H9 (cell line): Measurements from ENCODE around the gene DNAH12. TPM values are rescaled to one million over a fixed set of nuclear protein-coding genes. Genes with fewer than 3 reads are reported as not detected.

Experiments
- DNase-seq: peaks from one replicate; pipeline ENCODE4 v3.0.0-alpha.2; 2017
- H2AFZ ChIP-seq: one replicate; pipeline ENCODE4 v1.6.1; 2013; ENCODE audit warnings: mild to moderate bottlenecking, low read length, control low read depth, moderate library complexity
- H2AK5ac ChIP-seq: 2 replicates; pipeline ENCODE4 v1.6.1; 2013; ENCODE audit warnings: low read length, control low read depth, mixed read lengths; ENCODE audit not compliant: insufficient read length
- H2BK120ac ChIP-seq: one replicate; pipeline ENCODE4 v1.6.1; 2013; ENCODE audit warnings: low read depth, mild to moderate bottlenecking, low read length, control low read depth, inconsistent platforms; ENCODE audit not compliant: poor library complexity, severe bottlenecking
- H2BK12ac ChIP-seq: 2 replicates; pipeline ENCODE4 v1.6.1; 2013; ENCODE audit warnings: low read length, control low read depth, mixed read lengths, low read depth; ENCODE audit not compliant: insufficient read length
- H2BK15ac ChIP-seq: 2 replicates; pipeline ENCODE4 v1.6.1; 2013; ENCODE audit warnings: low read depth, low read length, control low read depth
- H2BK20ac ChIP-seq: one replicate; pipeline ENCODE4 v1.6.1; 2013; ENCODE audit warnings: low read depth, mild to moderate bottlenecking, low read length, control low read depth, inconsistent platforms; ENCODE audit not compliant: poor library complexity, severe bottlenecking
- H2BK5ac ChIP-seq: 2 replicates; pipeline ENCODE4 v1.6.1; 2013; ENCODE audit warnings: low read length, control low read depth, mixed read lengths; ENCODE audit not compliant: insufficient read length
- H3K14ac ChIP-seq: 2 replicates; pipeline ENCODE4 v1.6.1; 2013; ENCODE audit warnings: low read length, control low read depth; ENCODE audit not compliant: insufficient read depth
- H3K18ac ChIP-seq: 2 replicates; pipeline ENCODE4 v1.6.1; 2013; ENCODE audit warnings: low read depth, mild to moderate bottlenecking, mixed read lengths, low read length, control low read depth; ENCODE audit not compliant: insufficient read length
- H3K23ac ChIP-seq: 2 replicates; pipeline ENCODE4 v1.6.1; 2013; ENCODE audit warnings: low read length, control low read depth, mixed read lengths, low read depth; ENCODE audit not compliant: insufficient read length
- H3K23me2 ChIP-seq: 2 replicates; pipeline ENCODE4 v1.6.1; 2013; ENCODE audit warnings: low read depth, mild to moderate bottlenecking, mixed read lengths, low read length, control low read depth; ENCODE audit not compliant: insufficient read length, poor library complexity, severe bottlenecking
- H3K27ac ChIP-seq: 2 replicates; pipeline ENCODE4 v1.5.1; 2013; ENCODE audit warnings: low read length, control low read depth, mixed read lengths, low read depth; ENCODE audit not compliant: insufficient read length
- H3K27me3 ChIP-seq: 2 replicates; pipeline ENCODE4 v1.6.1; 2013; ENCODE audit warnings: low read length, control low read depth, inconsistent platforms; ENCODE audit not compliant: insufficient read depth
- H3K4ac ChIP-seq: 2 replicates; pipeline ENCODE4 v1.6.1; 2013; ENCODE audit warnings: low read depth, mild to moderate bottlenecking, control low read depth, inconsistent platforms, low read length, moderate library complexity
- H3K4me1 ChIP-seq: 2 replicates; pipeline ENCODE4 v1.6.1; 2013; ENCODE audit warnings: low read length, control low read depth, inconsistent platforms; ENCODE audit not compliant: insufficient read depth
- H3K4me2 ChIP-seq: 2 replicates; pipeline ENCODE4 v1.6.1; 2013; ENCODE audit warnings: low read length, control low read depth, mixed read lengths; ENCODE audit not compliant: insufficient read length, insufficient read depth
- H3K56ac ChIP-seq: 2 replicates; pipeline ENCODE4 v1.6.1; 2013; ENCODE audit warnings: low read depth, mild to moderate bottlenecking, mixed read lengths, low read length, control low read depth; ENCODE audit not compliant: insufficient read length
- H3K79me1 ChIP-seq: 2 replicates; pipeline ENCODE4 v1.6.1; 2013; ENCODE audit warnings: low read depth, mild to moderate bottlenecking, moderate library complexity, low read length, control low read depth, inconsistent platforms; ENCODE audit not compliant: insufficient read depth, poor library complexity, severe bottlenecking
- H3K79me2 ChIP-seq: 2 replicates; pipeline ENCODE4 v1.6.1; 2013; ENCODE audit warnings: low read length, control low read depth, inconsistent platforms; ENCODE audit not compliant: insufficient read depth
- H3K9ac ChIP-seq: 2 replicates; pipeline ENCODE4 v1.6.1; 2013; ENCODE audit warnings: low read length, control low read depth, mixed read lengths; ENCODE audit not compliant: insufficient read length; ENCODE audit errors: extremely low read depth
- H3K9me3 ChIP-seq: one replicate; pipeline ENCODE4 v1.6.1; 2013; ENCODE audit warnings: low read depth, low read length, inconsistent platforms; ENCODE audit not compliant: control insufficient read depth
- H3T11ph ChIP-seq: one replicate; pipeline ENCODE4 v1.6.1; 2013; ENCODE audit warnings: mild to moderate bottlenecking, low read length, control low read depth, inconsistent platforms
- H4K20me1 ChIP-seq: one replicate; pipeline ENCODE4 v1.6.1; 2013; ENCODE audit not compliant: control insufficient read depth, insufficient read length, insufficient read depth
- H4K5ac ChIP-seq: 2 replicates; pipeline ENCODE4 v1.6.1; 2013; ENCODE audit warnings: low read depth, mild to moderate bottlenecking, mixed read lengths, low read length, control low read depth; ENCODE audit not compliant: insufficient read length
- H4K8ac ChIP-seq: replicated peaks from 2 replicates; pipeline ENCODE4 v1.6.1; 2013; ENCODE audit warnings: low read length, control low read depth, mixed read lengths, low read depth; ENCODE audit not compliant: insufficient read length
- H4K91ac ChIP-seq: 2 replicates; pipeline ENCODE4 v1.6.1; 2013; ENCODE audit warnings: low read depth, mild to moderate bottlenecking, moderate library complexity, mixed read lengths, low read length, control low read depth; ENCODE audit not compliant: insufficient read length
- H3K27ac Mint-ChIP-seq, 3 experiments: 2 replicates in 2 of 3; 3 replicates in 1 of 3; pipeline ENCODE4 v1.8.0; 2020 to 2021; ENCODE audit warnings: mixed read lengths in 3 of 3, mild to moderate bottlenecking in 1 of 3, moderate library complexity in 1 of 3
- H3K27me3 Mint-ChIP-seq: 2 replicates; pipeline ENCODE4 v1.8.0; 2021; ENCODE audit warnings: low read depth, mild to moderate bottlenecking, moderate library complexity, mixed read lengths
- H3K36me3 Mint-ChIP-seq, 3 experiments: 2 replicates in 2 of 3; 3 replicates in 1 of 3; pipeline ENCODE4 v1.8.0; 2020 to 2021; ENCODE audit warnings: low read depth in 3 of 3, mixed read lengths in 3 of 3; ENCODE audit not compliant: insufficient read depth in 1 of 3
- H3K4me1 Mint-ChIP-seq, 2 experiments: 2 replicates each; pipeline ENCODE4 v1.8.0; 2020; ENCODE audit warnings: mixed read lengths in 2 of 2
- H3K4me3 Mint-ChIP-seq, 2 experiments: 2 replicates in 1 of 2; 3 replicates in 1 of 2; pipeline ENCODE4 v1.8.0; 2020 to 2021; ENCODE audit warnings: mild to moderate bottlenecking in 2 of 2, mixed read lengths in 2 of 2, moderate library complexity in 1 of 2
- H3K9me3 Mint-ChIP-seq, 2 experiments: 2 replicates in 1 of 2; 3 replicates in 1 of 2; pipeline ENCODE4 v1.8.0; 2020; ENCODE audit warnings: mild to moderate bottlenecking in 2 of 2, mixed read lengths in 2 of 2, moderate library complexity in 1 of 2
- CTCF ChIP-seq: fragments of 200-600 bp; sonication (generic); conservative IDR thresholded peaks from 3 replicates; pipeline ENCODE4 v1.8.0; 2021; ENCODE audit warnings: antibody characterized with exemption, mild to moderate bottlenecking
- WGBS: extraction: QIAGEN DNeasy Blood & Tissue Kit; methylation state at CpG from one replicate; pipeline ENCODE4 v1.1.7; 2013; ENCODE audit warnings: missing lambda C conversion rate, low lambda C conversion rate, mixed read lengths; ENCODE audit not compliant: insufficient read length; ENCODE audit errors: extremely low coverage; 5-methylcytosine and 5-hydroxymethylcytosine counted together
- total RNA-seq: library from RNA; stranded (reverse); gene quantifications from 2 replicates; pipeline ENCODE4 v1.2.1, GENCODE V29; 2021

DNAH12 gene
- total RNA-seq, 1 experiment from 2014 or later, result not detected

GRCh38 chr3:57252404-57252803, 291.7 kb downstream of the DNAH12 start:
- H3K36me3 Mint-ChIP-seq, result peaks cover 5 to 28% (median 24%) of the 10 kb centered on the region in 3 experiments; a peak in 6 of 7 replicates

More at GRCh38 chr3:57252404-57252803, 291.7 kb downstream of the DNAH12 start:
- Histone ChIP-seq H3K4ac (no peak overlapping the region), H3K27me3 (no peaks in the 10 kb centered on the region), H3K14ac (no peak overlapping the region), H3K56ac (no peak overlapping the region), H4K91ac (no peak overlapping the region), H2BK20ac (no peak overlapping the region), H4K20me1 (no peaks in the 10 kb centered on the region), H2AK5ac (no peak overlapping the region), H3K79me2 (no peaks in the 10 kb centered on the region), H3T11ph (no peak overlapping the region), H2BK12ac (no peak overlapping the region), H2BK120ac (no peak overlapping the region), H2BK15ac (no peak overlapping the region), H3K4me2 (no peak overlapping the region), H3K18ac (no peak overlapping the region), H3K4me1 (no peaks in the 10 kb centered on the region), H3K9ac (no peak overlapping the region), H3K9me3 (no peaks in the 10 kb centered on the region), H4K5ac (no peak overlapping the region), H4K8ac (no peak overlapping the region), H3K23ac (no peak overlapping the region), H3K23me2 (no peaks in the 10 kb centered on the region), H3K79me1 (no peaks in the 10 kb centered on the region), H2AFZ (no peak overlapping the region), H3K27ac (no peak overlapping the region), H2BK5ac (no peak overlapping the region)
- Mint-ChIP-seq H3K4me3 (no peak overlapping the region), H3K9me3 (no peaks in the 10 kb centered on the region), H3K4me1 (no peaks in the 10 kb centered on the region), H3K27me3 (no peaks in the 10 kb centered on the region), H3K27ac (no peak overlapping the region)
- DNase-seq, result no peak
- no CpG with 5 or more reads among the region's 1 CpG for WGBS
- no peak for TF ChIP-seq CTCF
